ENCODE results near the gene EMX2. TPM values are rescaled to one million over a fixed set of nuclear protein-coding genes. Genes with fewer than 3 reads are reported as not detected.

The EMX2 gene
- total and polyA plus RNA-seq, 12 donors = 0.11 to 0.72 (median 0.51) TPM; not detected in 7

GRCh38 chr10:117545141-117546019 is 2.8 kb downstream of the EMX2 start:
- peaks cover 91% of the 10 kb centered on the region for H3K27me3 ChIP-seq
- no peak overlapping the region for H3K27ac ChIP-seq
- peak overlapping the region in 1 of 4 donors; percentile 51 for H3K4me3 ChIP-seq
- no peaks in the 10 kb centered on the region for H3K9me3 ChIP-seq (replicated peaks in 1 of 3)
- H3K36me3 ChIP-seq (replicated peaks in 1 of 2) = no peaks in the 10 kb centered on the region
- intact Hi-C loops (cut with DNase I) = no loop called here
- WGBS, 4 donors = 5 to 29% (median 12%) methylated on average over 9 to 67 of the region's 67 CpGs
- H3K4me1 ChIP-seq (replicated peaks in 1 of 2) = peaks cover 26 to 30% of the 10 kb centered on the region in 2 donors
- TF ChIP-seq CTCF (IDR thresholded peaks at IDR 0.05) = no peak
- TF ChIP-seq POLR2A (IDR thresholded peaks at IDR 0.05) = no peak
- no peak for DNase-seq

- intact Hi-C loops (cut with DNase I) = no loop called here
- 25 to 44% (median 36%) methylated on average over 15 to 16 of the region's 16 CpGs for WGBS, 4 donors
These were observed 3.6 kb downstream of the EMX2 start for GRCh38 chr10:117546020-117546580.

GRCh38 chr10:117546581-117547015 is 4.1 kb downstream of the EMX2 start:
- TF ChIP-seq CTCF (IDR thresholded peaks at IDR 0.05) = no peak
- no peak for TF ChIP-seq POLR2A (IDR thresholded peaks at IDR 0.05)
- Histone ChIP-seq H3K27ac (no peak overlapping the region), H3K27me3 (peaks cover 91% of the 10 kb centered on the region), H3K4me3 (no peak overlapping the region), H3K9me3 (replicated peaks in 1 of 3) (no peaks in the 10 kb centered on the region), H3K36me3 (replicated peaks in 1 of 2) (no peaks in the 10 kb centered on the region), H3K4me1 (replicated peaks in 1 of 2) (peaks cover 26 to 30% of the 10 kb centered on the region in 2 donors)
- intact Hi-C loops (cut with DNase I) = no loop called here
- DNase-seq = no peak
- WGBS, 4 donors = 33 to 46% (median 43%) methylated on average over 6 to 29 of the region's 29 CpGs

More at GRCh38 chr10:117546020-117546580, 3.6 kb downstream of the EMX2 start:
- no peak for TF ChIP-seq POLR2A (IDR thresholded peaks at IDR 0.05)
- TF ChIP-seq CTCF (IDR thresholded peaks at IDR 0.05) = no peak
- Histone ChIP-seq H3K27ac (no peak overlapping the region), H3K27me3 (peaks cover 91% of the 10 kb centered on the region), H3K4me1 (replicated peaks in 1 of 2) (peaks cover 26 to 30% of the 10 kb centered on the region in 2 donors), H3K4me3 (no peak overlapping the region), H3K9me3 (replicated peaks in 1 of 3) (no peaks in the 10 kb centered on the region), H3K36me3 (replicated peaks in 1 of 2) (no peaks in the 10 kb centered on the region)
- DNase-seq = no peak

- peaks cover 24 to 25% of the 10 kb centered on the region in 2 donors for H3K4me1 ChIP-seq (replicated peaks in 1 of 2)
- no peaks in the 10 kb centered on the region for H3K9me3 ChIP-seq (replicated peaks in 1 of 3)
- no peak for DNase-seq
- intact Hi-C loops (cut with DNase I) = no loop called here
- no peak overlapping the region for H3K27ac ChIP-seq
- peaks cover 91% of the 10 kb centered on the region for H3K27me3 ChIP-seq
- TF ChIP-seq POLR2A (IDR thresholded peaks at IDR 0.05) (no peak), CTCF (IDR thresholded peaks at IDR 0.05) (no peak)
- 33 to 50% (median 35%) methylated on average over 15 to 20 of the region's 20 CpGs for WGBS, 4 donors
- no peak overlapping the region for H3K4me3 ChIP-seq
- H3K36me3 ChIP-seq (replicated peaks in 1 of 2) = no peaks in the 10 kb centered on the region
These were observed 4.6 kb downstream of the EMX2 start for GRCh38 chr10:117547016-117547715.

Measured in adrenal gland (tissue), 12 donors.